Activated CD8-positive, alpha-beta T cell treated with anti-CD3 and anti-CD28 coated beads for 36 hours (primary cell): ENCODE data around the gene ZBTB16. TPM values are rescaled to one million over a fixed set of nuclear protein-coding genes. Genes with fewer than 3 reads are reported as not detected.

Source experiments
- ATAC-seq: fragments of 200-7000 bp; cut with Tn5 transposase; one replicate; pipeline ENCODE4 v1.10.0; 2021; ENCODE audit warnings: mild to moderate bottlenecking, moderate library complexity
- CTCF ChIA-PET: fragments of 350-600 bp; sonication (Branson Sonifier 250); formaldehyde crosslinking; loops from one replicate; lab custom pipeline; 2021; ENCODE audit warnings: antibody characterized with exemption; lab: Charles Lee
- POLR2A ChIA-PET: fragments of 350-600 bp; sonication (Branson Sonifier 250); formaldehyde crosslinking; loops from one replicate; lab custom pipeline; 2021; ENCODE audit warnings: antibody characterized with exemption; lab: Charles Lee
- DNase-seq: peaks from one replicate; pipeline ENCODE4 v3.0.0-alpha.2; 2020
- H3K27ac Mint-ChIP-seq: one replicate; pipeline ENCODE4 v1.8.0; 2021; ENCODE audit warnings: mild to moderate bottlenecking, mixed read lengths
- H3K27me3 Mint-ChIP-seq: one replicate; pipeline ENCODE4 v1.8.0; 2021; ENCODE audit warnings: mixed read lengths
- H3K36me3 Mint-ChIP-seq: one replicate; pipeline ENCODE4 v1.8.0; 2021; ENCODE audit warnings: low read depth, mixed read lengths
- H3K4me1 Mint-ChIP-seq: one replicate; pipeline ENCODE4 v1.8.0; 2021; ENCODE audit warnings: low read depth, mixed read lengths
- H3K4me3 Mint-ChIP-seq: one replicate; pipeline ENCODE4 v1.8.0; 2021; ENCODE audit warnings: mild to moderate bottlenecking, moderate library complexity, mixed read lengths
- H3K9me3 Mint-ChIP-seq: one replicate; pipeline ENCODE4 v1.8.0; 2021; ENCODE audit warnings: mixed read lengths
- CTCF ChIP-seq: fragments of 200-600 bp; IDR thresholded peaks from one replicate; pipeline ENCODE4 v1.8.0; 2022; ENCODE audit warnings: antibody characterized with exemption, mild to moderate bottlenecking
- intact Hi-C: fragments of 100-400 bp; cut with micrococcal nuclease; formaldehyde crosslinking; loops from one replicate; pipeline ENCODE4 v1.10.0; 2022
- total RNA-seq, 2 experiments: library from RNA; stranded (reverse); gene quantifications; one replicate each; pipeline ENCODE4 v1.2.3, GENCODE V29; 2021

ZBTB16 gene
- total RNA-seq, 2 experiments from 2014 or later, result 9.5 to 10.1 TPM

- no peak for TF ChIP-seq CTCF
- Mint-ChIP-seq H3K4me3 (no peak overlapping the region), H3K9me3 (no peaks in the 10 kb centered on the region), H3K4me1 (peaks cover 19% of the 10 kb centered on the region), H3K27me3 (peaks cover 7% of the 10 kb centered on the region), H3K36me3 (no peaks in the 10 kb centered on the region), H3K27ac (no peak overlapping the region)
- CTCF ChIA-PET, result no interaction called here
- POLR2A ChIA-PET, result no interaction called here
- intact Hi-C loops, result no loop called here
- DNase-seq, result no peak
- ATAC-seq, result no peak
Measured at GRCh38 chr11:114088216-114088615, 28.7 kb downstream of the ZBTB16 start.

GRCh38 chr11:114088836-114089235 is 29.3 kb downstream of the ZBTB16 start:
- intact Hi-C loops, result no loop called here
- ATAC-seq, result no peak
- Mint-ChIP-seq H3K9me3 (no peaks in the 10 kb centered on the region), H3K27me3 (peaks cover 3% of the 10 kb centered on the region), H3K4me1 (peaks cover 14% of the 10 kb centered on the region), H3K4me3 (no peak overlapping the region), H3K36me3 (no peaks in the 10 kb centered on the region), H3K27ac (no peak overlapping the region)
- ChIA-PET CTCF (no interaction called here), POLR2A (no interaction called here)
- TF ChIP-seq CTCF, result no peak
- no peak for DNase-seq

GRCh38 chr11:114089748-114090147 is 30.2 kb downstream of the ZBTB16 start:
- H3K27me3 Mint-ChIP-seq, result peaks cover 1% of the 10 kb centered on the region
- no peak overlapping the region for H3K27ac Mint-ChIP-seq
- no peaks in the 10 kb centered on the region for H3K36me3 Mint-ChIP-seq
- ChIA-PET CTCF (no interaction called here), POLR2A (interaction anchor here (1.1 kb wide), 1 partner anchor 17 kb away, joined by 5 read pairs; no protein-coding TSS in a partner anchor)
- ATAC-seq, result no peak
- intact Hi-C loops, result no loop called here
- no peak overlapping the region for H3K4me3 Mint-ChIP-seq
- no peak for DNase-seq
- peaks cover 14% of the 10 kb centered on the region for H3K4me1 Mint-ChIP-seq
- TF ChIP-seq CTCF, result no peak
- no peaks in the 10 kb centered on the region for H3K9me3 Mint-ChIP-seq

- Mint-ChIP-seq H3K4me3 (no peak overlapping the region), H3K9me3 (no peaks in the 10 kb centered on the region), H3K27me3 (no peaks in the 10 kb centered on the region), H3K36me3 (no peaks in the 10 kb centered on the region), H3K4me1 (peaks cover 11% of the 10 kb centered on the region), H3K27ac (no peak overlapping the region)
- ATAC-seq (no peak), DNase-seq (no peak)
- ChIA-PET CTCF (no interaction called here), POLR2A (interaction anchor here (1.1 kb wide), 1 partner anchor 17 kb away, joined by 5 read pairs; no protein-coding TSS in a partner anchor)
- TF ChIP-seq CTCF, result no peak
- intact Hi-C loops, result no loop called here
Measured at GRCh38 chr11:114090225-114090910, 30.9 kb downstream of the ZBTB16 start.

- DNase-seq (no peak), ATAC-seq (no peak)
- Mint-ChIP-seq H3K36me3 (no peaks in the 10 kb centered on the region), H3K27ac (no peak overlapping the region), H3K4me3 (no peak overlapping the region), H3K27me3 (no peaks in the 10 kb centered on the region), H3K4me1 (peaks cover 11% of the 10 kb centered on the region), H3K9me3 (no peaks in the 10 kb centered on the region)
- POLR2A ChIA-PET, result interaction anchor here (1.1 kb wide), 1 partner anchor 18 kb away, joined by 5 read pairs; no protein-coding TSS in a partner anchor
- CTCF ChIA-PET, result no interaction called here
- TF ChIP-seq CTCF, result no peak
- intact Hi-C loops, result no loop called here
Measured at GRCh38 chr11:114090976-114091375, 31.5 kb downstream of the ZBTB16 start.
